Mesenchymal stem cell (in vitro differentiated cells and primary cell): ENCODE results near the gene FAM83B.

ENCODE experiments used
- DNase-seq: peaks from one replicate; pipeline ENCODE4 v3.0.0-alpha.2; 2013
- H2AFZ ChIP-seq: one replicate; pipeline ENCODE4 v1.6.1; 2013; ENCODE audit warnings: low read depth, mild to moderate bottlenecking, control low read depth, inconsistent platforms, low read length, moderate library complexity
- H2AK5ac ChIP-seq: 2 replicates; pipeline ENCODE4 v1.6.1; 2013; ENCODE audit warnings: low read length, moderate library complexity, mild to moderate bottlenecking, inconsistent platforms; ENCODE audit not compliant: severe bottlenecking
- H2BK120ac ChIP-seq: one replicate; pipeline ENCODE4 v1.6.1; 2013; ENCODE audit warnings: low read depth, mild to moderate bottlenecking, inconsistent platforms, low read length, moderate library complexity
- H2BK12ac ChIP-seq, 2 experiments: one replicate each; pipeline ENCODE4 v1.6.1; 2013; ENCODE audit warnings: inconsistent platforms in 2 of 2, low read length in 2 of 2, mild to moderate bottlenecking in 2 of 2, moderate library complexity in 2 of 2, control low read depth in 1 of 2
- H2BK15ac ChIP-seq: one replicate; pipeline ENCODE4 v1.6.1; 2013; ENCODE audit warnings: mild to moderate bottlenecking, low read depth, inconsistent platforms; ENCODE audit not compliant: poor library complexity, severe bottlenecking
- H2BK5ac ChIP-seq: 2 replicates; pipeline ENCODE4 v1.6.1; 2013; ENCODE audit warnings: low read depth, mild to moderate bottlenecking, low read length, control low read depth, inconsistent platforms; ENCODE audit not compliant: poor library complexity, severe bottlenecking
- H3K14ac ChIP-seq, 2 experiments: one replicate each; pipeline ENCODE4 v1.6.1; 2013; ENCODE audit warnings: inconsistent platforms in 2 of 2, low read length in 2 of 2, control low read depth in 1 of 2, mild to moderate bottlenecking in 1 of 2, moderate library complexity in 1 of 2
- H3K18ac ChIP-seq, 2 experiments: one replicate each; pipeline ENCODE4 v1.6.1; 2013; ENCODE audit warnings: inconsistent platforms in 2 of 2, low read length in 2 of 2, control low read depth in 1 of 2, low read depth in 1 of 2, mild to moderate bottlenecking in 1 of 2
- H3K23ac ChIP-seq, 2 experiments: one replicate each; pipeline ENCODE4 v1.6.1; 2013; ENCODE audit warnings: inconsistent platforms in 2 of 2, low read length in 2 of 2, mild to moderate bottlenecking in 2 of 2, moderate library complexity in 2 of 2, control low read depth in 1 of 2
- H3K27ac ChIP-seq: 2 replicates; pipeline ENCODE4 v1.5.1; 2013; ENCODE audit warnings: mild to moderate bottlenecking, moderate library complexity, low read length, control low read depth, inconsistent platforms; ENCODE audit not compliant: poor library complexity, severe bottlenecking
- H3K27me3 ChIP-seq, 2 experiments: 2 replicates each; pipeline versions ENCODE4 v1.6.1 to v1.7.0; 2013; ENCODE audit warnings: low read length in 2 of 2, mild to moderate bottlenecking in 2 of 2, moderate library complexity in 2 of 2, control low read depth in 1 of 2, inconsistent platforms in 1 of 2; ENCODE audit not compliant: control insufficient read depth in 1 of 2, insufficient read depth in 1 of 2
- H3K36me3 ChIP-seq, 2 experiments: 2 replicates each; pipeline versions ENCODE4 v1.6.1 to v1.7.0; 2013; ENCODE audit warnings: low read length in 2 of 2, control low read depth in 1 of 2, inconsistent platforms in 1 of 2, low read depth in 1 of 2, mild to moderate bottlenecking in 1 of 2; ENCODE audit not compliant: insufficient read depth in 2 of 2, control insufficient read depth in 1 of 2
- H3K4ac ChIP-seq, 2 experiments: one replicate each; pipeline ENCODE4 v1.6.1; 2013; ENCODE audit warnings: inconsistent platforms in 2 of 2, low read length in 2 of 2, mild to moderate bottlenecking in 2 of 2, moderate library complexity in 2 of 2, control low read depth in 1 of 2, low read depth in 1 of 2
- H3K4me1 ChIP-seq: 2 replicates; pipeline ENCODE4 v1.6.1; 2013; ENCODE audit warnings: low read depth, low read length, control low read depth; ENCODE audit not compliant: control insufficient read depth, insufficient read depth
- H3K4me2 ChIP-seq: 2 replicates; pipeline ENCODE4 v1.6.1; 2013; ENCODE audit warnings: low read length, mild to moderate bottlenecking, inconsistent platforms; ENCODE audit not compliant: poor library complexity, severe bottlenecking
- H3K4me3 ChIP-seq, 2 experiments: 2 replicates each; pipeline versions ENCODE4 v1.5.1 to v1.7.0; 2013; ENCODE audit warnings: low read length in 2 of 2, mild to moderate bottlenecking in 2 of 2, control low read depth in 1 of 2, low read depth in 1 of 2; ENCODE audit not compliant: insufficient read depth in 1 of 2
- H3K79me1 ChIP-seq: replicated peaks from 2 replicates; pipeline ENCODE4 v1.6.1; 2013; ENCODE audit warnings: mild to moderate bottlenecking, control low read depth, low read length, inconsistent platforms; ENCODE audit not compliant: poor library complexity, severe bottlenecking
- H3K9ac ChIP-seq: 2 replicates; pipeline ENCODE4 v1.7.0; 2013; ENCODE audit warnings: mild to moderate bottlenecking, low read length, moderate library complexity
- H3K9me3 ChIP-seq: 2 replicates; pipeline ENCODE4 v1.7.0; 2013; ENCODE audit warnings: mild to moderate bottlenecking, low read length; ENCODE audit not compliant: control insufficient read depth
- H4K8ac ChIP-seq: one replicate; pipeline ENCODE4 v1.6.1; 2013; ENCODE audit warnings: inconsistent platforms, mild to moderate bottlenecking, low read length, moderate library complexity
- H4K91ac ChIP-seq: one replicate; pipeline ENCODE4 v1.6.1; 2013; ENCODE audit warnings: mild to moderate bottlenecking, low read length, inconsistent platforms
- WGBS: methylation state at CpG from one replicate; pipeline ENCODE4 v1.1.7; 2013; ENCODE audit warnings: mixed read lengths; 5-methylcytosine and 5-hydroxymethylcytosine counted together

Gene FAM83B

GRCh38 chr6:54810147-54810546 is 36.4 kb upstream of the FAM83B start:
- H3K4me1 ChIP-seq, result no peaks in the 10 kb centered on the region
- no peak overlapping the region for H3K27ac ChIP-seq
- no peak overlapping the region for H3K23ac ChIP-seq
- no peak overlapping the region for H2AFZ ChIP-seq
- no peak overlapping the region for H2AK5ac ChIP-seq
- no peak overlapping the region for H3K18ac ChIP-seq
- H4K91ac ChIP-seq, result no peak overlapping the region
- no peaks in the 10 kb centered on the region for H3K79me1 ChIP-seq
- H3K27me3 ChIP-seq, result no peaks in the 10 kb centered on the region
- no peaks in the 10 kb centered on the region for H3K36me3 ChIP-seq
- no peak overlapping the region for H2BK120ac ChIP-seq
- no peak overlapping the region for H3K4ac ChIP-seq
- H3K4me2 ChIP-seq, result no peak overlapping the region
- peak; percentile 34 for DNase-seq
- no peak overlapping the region for H2BK5ac ChIP-seq
- H3K9me3 ChIP-seq, result peaks cover 13% of the 10 kb centered on the region
- H3K14ac ChIP-seq, result no peak overlapping the region
- H4K8ac ChIP-seq, result no peak overlapping the region
- H3K9ac ChIP-seq, result no peak overlapping the region
- H2BK12ac ChIP-seq, result no peak overlapping the region
- H3K4me3 ChIP-seq, result no peak overlapping the region
- H2BK15ac ChIP-seq, result no peak overlapping the region

- 89% methylated on average over 2 of the region's 3 CpGs for WGBS
- no peak overlapping the region for H3K4ac ChIP-seq
- H3K4me1 ChIP-seq, result no peaks in the 10 kb centered on the region
- H4K91ac ChIP-seq, result no peak overlapping the region
- peak; percentile 52 for DNase-seq
- H3K14ac ChIP-seq, result no peak overlapping the region
- H3K9ac ChIP-seq, result no peak overlapping the region
- H3K18ac ChIP-seq, result no peak overlapping the region
- peaks cover 13% of the 10 kb centered on the region for H3K9me3 ChIP-seq
- no peak overlapping the region for H3K4me3 ChIP-seq
- H3K79me1 ChIP-seq, result no peaks in the 10 kb centered on the region
- no peak overlapping the region for H3K27ac ChIP-seq
- H3K4me2 ChIP-seq, result no peak overlapping the region
- no peak overlapping the region for H2AFZ ChIP-seq
- no peak overlapping the region for H4K8ac ChIP-seq
- no peak overlapping the region for H2BK120ac ChIP-seq
- H2BK5ac ChIP-seq, result no peak overlapping the region
- no peaks in the 10 kb centered on the region for H3K27me3 ChIP-seq
- no peak overlapping the region for H2BK12ac ChIP-seq
- H3K36me3 ChIP-seq, result no peaks in the 10 kb centered on the region
- no peak overlapping the region for H3K23ac ChIP-seq
- no peak overlapping the region for H2BK15ac ChIP-seq
- H2AK5ac ChIP-seq, result no peak overlapping the region
Measured at GRCh38 chr6:54813892-54814291, 32.7 kb upstream of the FAM83B start.

DNA sequence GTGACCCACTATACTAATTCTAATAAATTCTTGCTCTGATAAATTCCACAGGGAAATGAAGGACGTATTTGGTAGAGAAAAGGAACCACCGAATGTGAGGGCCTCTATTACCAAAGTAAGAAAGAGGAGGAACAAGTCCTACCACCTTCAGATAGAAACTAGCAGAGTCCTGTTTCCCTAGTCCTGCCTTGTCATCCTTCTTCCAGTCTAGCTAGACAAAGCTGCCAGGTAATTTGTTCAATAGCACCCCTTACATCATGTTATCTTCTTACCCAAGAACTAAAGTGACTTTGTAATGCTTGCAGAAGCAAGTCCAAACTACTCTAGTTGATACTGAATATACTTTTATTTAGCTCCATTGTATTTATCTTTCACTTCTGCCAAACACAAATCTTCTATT is 29.3 kb upstream of the FAM83B start:
- Histone ChIP-seq H3K23ac (no peak overlapping the region), H2BK5ac (no peak overlapping the region)
- WGBS, result 94% methylated on average over 2 of the region's 2 CpGs

DNA sequence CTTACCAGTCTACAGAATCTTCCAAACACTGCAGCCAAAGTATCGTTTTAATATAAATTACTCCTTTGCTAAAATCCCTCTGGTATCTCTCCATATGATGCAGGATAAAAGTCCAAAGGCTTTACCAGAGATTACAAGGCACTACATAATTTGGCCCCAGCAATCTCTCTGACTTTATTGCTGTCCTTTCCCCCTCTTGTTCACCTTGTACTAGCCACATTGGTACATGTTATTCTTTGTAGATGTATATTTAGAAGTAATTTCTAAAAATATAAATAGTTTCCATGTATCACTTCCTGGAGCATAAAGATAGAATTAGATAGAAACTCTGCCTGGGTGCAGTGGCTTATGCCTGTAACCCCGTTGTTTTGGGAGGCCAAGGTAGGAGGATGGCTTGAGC is 28.7 kb upstream of the FAM83B start:
- no peak overlapping the region for H3K14ac ChIP-seq
- no peak overlapping the region for H2BK15ac ChIP-seq
- H3K4me3 ChIP-seq, result no peak overlapping the region
- H2AFZ ChIP-seq, result no peak overlapping the region
- H3K79me1 ChIP-seq, result no peaks in the 10 kb centered on the region
- no peaks in the 10 kb centered on the region for H3K27me3 ChIP-seq
- no peak overlapping the region for H3K9ac ChIP-seq
- peaks cover 4% of the 10 kb centered on the region for H3K9me3 ChIP-seq
- no peak overlapping the region for H3K23ac ChIP-seq
- H2AK5ac ChIP-seq, result no peak overlapping the region
- no peak overlapping the region for H3K27ac ChIP-seq
- H4K8ac ChIP-seq, result no peak overlapping the region
- no peak for DNase-seq
- no peak overlapping the region for H3K18ac ChIP-seq
- no peak overlapping the region for H2BK120ac ChIP-seq
- H4K91ac ChIP-seq, result no peak overlapping the region
- no peak overlapping the region for H2BK5ac ChIP-seq
- no peak overlapping the region for H3K4ac ChIP-seq
- H2BK12ac ChIP-seq, result no peak overlapping the region
- WGBS, result 94% methylated on average over 2 of the region's 2 CpGs
- no peaks in the 10 kb centered on the region for H3K4me1 ChIP-seq
- no peak overlapping the region for H3K4me2 ChIP-seq
- H3K36me3 ChIP-seq, result no peaks in the 10 kb centered on the region

More for the DNA sequence above, 29.3 kb upstream of the FAM83B start:
- H3K4me3 ChIP-seq, result no peak overlapping the region
- no peak overlapping the region for H3K18ac ChIP-seq
- no peak overlapping the region for H3K4ac ChIP-seq
- H3K4me2 ChIP-seq, result no peak overlapping the region
- H2AFZ ChIP-seq, result no peak overlapping the region
- H3K9ac ChIP-seq, result no peak overlapping the region
- H2BK15ac ChIP-seq, result no peak overlapping the region
- H3K9me3 ChIP-seq, result peaks cover 9% of the 10 kb centered on the region
- no peaks in the 10 kb centered on the region for H3K79me1 ChIP-seq
- H3K27ac ChIP-seq, result no peak overlapping the region
- no peak for DNase-seq
- H2BK12ac ChIP-seq, result no peak overlapping the region
- H3K4me1 ChIP-seq, result no peaks in the 10 kb centered on the region
- H3K27me3 ChIP-seq, result no peaks in the 10 kb centered on the region
- H3K14ac ChIP-seq, result no peak overlapping the region
- no peak overlapping the region for H2AK5ac ChIP-seq
- H4K91ac ChIP-seq, result no peak overlapping the region
- no peak overlapping the region for H2BK120ac ChIP-seq
- no peak overlapping the region for H4K8ac ChIP-seq
- no peaks in the 10 kb centered on the region for H3K36me3 ChIP-seq
